H9 (cell line): ENCODE measurements around the gene TMEM255A. TPM values are rescaled to one million over a fixed set of nuclear protein-coding genes. Genes with fewer than 3 reads are reported as not detected.

Experiments
- DNase-seq: peaks from one replicate; pipeline ENCODE4 v3.0.0-alpha.2; 2017
- H2AFZ ChIP-seq: one replicate; pipeline ENCODE4 v1.6.1; 2013; ENCODE audit warnings: mild to moderate bottlenecking, low read length, control low read depth, moderate library complexity
- H2AK5ac ChIP-seq: 2 replicates; pipeline ENCODE4 v1.6.1; 2013; ENCODE audit warnings: low read length, control low read depth, mixed read lengths; ENCODE audit not compliant: insufficient read length
- H2BK120ac ChIP-seq: one replicate; pipeline ENCODE4 v1.6.1; 2013; ENCODE audit warnings: low read depth, mild to moderate bottlenecking, low read length, control low read depth, inconsistent platforms; ENCODE audit not compliant: poor library complexity, severe bottlenecking
- H2BK12ac ChIP-seq: 2 replicates; pipeline ENCODE4 v1.6.1; 2013; ENCODE audit warnings: low read length, control low read depth, mixed read lengths, low read depth; ENCODE audit not compliant: insufficient read length
- H2BK15ac ChIP-seq: 2 replicates; pipeline ENCODE4 v1.6.1; 2013; ENCODE audit warnings: low read depth, low read length, control low read depth
- H2BK20ac ChIP-seq: one replicate; pipeline ENCODE4 v1.6.1; 2013; ENCODE audit warnings: low read depth, mild to moderate bottlenecking, low read length, control low read depth, inconsistent platforms; ENCODE audit not compliant: poor library complexity, severe bottlenecking
- H2BK5ac ChIP-seq: 2 replicates; pipeline ENCODE4 v1.6.1; 2013; ENCODE audit warnings: low read length, control low read depth, mixed read lengths; ENCODE audit not compliant: insufficient read length
- H3K14ac ChIP-seq: 2 replicates; pipeline ENCODE4 v1.6.1; 2013; ENCODE audit warnings: low read length, control low read depth; ENCODE audit not compliant: insufficient read depth
- H3K18ac ChIP-seq: 2 replicates; pipeline ENCODE4 v1.6.1; 2013; ENCODE audit warnings: low read depth, mild to moderate bottlenecking, mixed read lengths, low read length, control low read depth; ENCODE audit not compliant: insufficient read length
- H3K23ac ChIP-seq: 2 replicates; pipeline ENCODE4 v1.6.1; 2013; ENCODE audit warnings: low read length, control low read depth, mixed read lengths, low read depth; ENCODE audit not compliant: insufficient read length
- H3K23me2 ChIP-seq: 2 replicates; pipeline ENCODE4 v1.6.1; 2013; ENCODE audit warnings: low read depth, mild to moderate bottlenecking, mixed read lengths, low read length, control low read depth; ENCODE audit not compliant: insufficient read length, poor library complexity, severe bottlenecking
- H3K27ac ChIP-seq: 2 replicates; pipeline ENCODE4 v1.5.1; 2013; ENCODE audit warnings: low read length, control low read depth, mixed read lengths, low read depth; ENCODE audit not compliant: insufficient read length
- H3K27me3 ChIP-seq: 2 replicates; pipeline ENCODE4 v1.6.1; 2013; ENCODE audit warnings: low read length, control low read depth, inconsistent platforms; ENCODE audit not compliant: insufficient read depth
- H3K4ac ChIP-seq: 2 replicates; pipeline ENCODE4 v1.6.1; 2013; ENCODE audit warnings: low read depth, mild to moderate bottlenecking, control low read depth, inconsistent platforms, low read length, moderate library complexity
- H3K4me1 ChIP-seq: 2 replicates; pipeline ENCODE4 v1.6.1; 2013; ENCODE audit warnings: low read length, control low read depth, inconsistent platforms; ENCODE audit not compliant: insufficient read depth
- H3K4me2 ChIP-seq: 2 replicates; pipeline ENCODE4 v1.6.1; 2013; ENCODE audit warnings: low read length, control low read depth, mixed read lengths; ENCODE audit not compliant: insufficient read length, insufficient read depth
- H3K56ac ChIP-seq: 2 replicates; pipeline ENCODE4 v1.6.1; 2013; ENCODE audit warnings: low read depth, mild to moderate bottlenecking, mixed read lengths, low read length, control low read depth; ENCODE audit not compliant: insufficient read length
- H3K79me1 ChIP-seq: 2 replicates; pipeline ENCODE4 v1.6.1; 2013; ENCODE audit warnings: low read depth, mild to moderate bottlenecking, moderate library complexity, low read length, control low read depth, inconsistent platforms; ENCODE audit not compliant: insufficient read depth, poor library complexity, severe bottlenecking
- H3K79me2 ChIP-seq: 2 replicates; pipeline ENCODE4 v1.6.1; 2013; ENCODE audit warnings: low read length, control low read depth, inconsistent platforms; ENCODE audit not compliant: insufficient read depth
- H3K9ac ChIP-seq: 2 replicates; pipeline ENCODE4 v1.6.1; 2013; ENCODE audit warnings: low read length, control low read depth, mixed read lengths; ENCODE audit not compliant: insufficient read length; ENCODE audit errors: extremely low read depth
- H3K9me3 ChIP-seq: one replicate; pipeline ENCODE4 v1.6.1; 2013; ENCODE audit warnings: low read depth, low read length, inconsistent platforms; ENCODE audit not compliant: control insufficient read depth
- H3T11ph ChIP-seq: one replicate; pipeline ENCODE4 v1.6.1; 2013; ENCODE audit warnings: mild to moderate bottlenecking, low read length, control low read depth, inconsistent platforms
- H4K20me1 ChIP-seq: one replicate; pipeline ENCODE4 v1.6.1; 2013; ENCODE audit not compliant: control insufficient read depth, insufficient read length, insufficient read depth
- H4K5ac ChIP-seq: 2 replicates; pipeline ENCODE4 v1.6.1; 2013; ENCODE audit warnings: low read depth, mild to moderate bottlenecking, mixed read lengths, low read length, control low read depth; ENCODE audit not compliant: insufficient read length
- H4K8ac ChIP-seq: replicated peaks from 2 replicates; pipeline ENCODE4 v1.6.1; 2013; ENCODE audit warnings: low read length, control low read depth, mixed read lengths, low read depth; ENCODE audit not compliant: insufficient read length
- H4K91ac ChIP-seq: 2 replicates; pipeline ENCODE4 v1.6.1; 2013; ENCODE audit warnings: low read depth, mild to moderate bottlenecking, moderate library complexity, mixed read lengths, low read length, control low read depth; ENCODE audit not compliant: insufficient read length
- H3K27ac Mint-ChIP-seq, 3 experiments: 2 replicates in 2 of 3; 3 replicates in 1 of 3; pipeline ENCODE4 v1.8.0; 2020 to 2021; ENCODE audit warnings: mixed read lengths in 3 of 3, mild to moderate bottlenecking in 1 of 3, moderate library complexity in 1 of 3
- H3K27me3 Mint-ChIP-seq: 2 replicates; pipeline ENCODE4 v1.8.0; 2021; ENCODE audit warnings: low read depth, mild to moderate bottlenecking, moderate library complexity, mixed read lengths
- H3K36me3 Mint-ChIP-seq, 3 experiments: 2 replicates in 2 of 3; 3 replicates in 1 of 3; pipeline ENCODE4 v1.8.0; 2020 to 2021; ENCODE audit warnings: low read depth in 3 of 3, mixed read lengths in 3 of 3; ENCODE audit not compliant: insufficient read depth in 1 of 3
- H3K4me1 Mint-ChIP-seq, 2 experiments: 2 replicates each; pipeline ENCODE4 v1.8.0; 2020; ENCODE audit warnings: mixed read lengths in 2 of 2
- H3K4me3 Mint-ChIP-seq, 2 experiments: 2 replicates in 1 of 2; 3 replicates in 1 of 2; pipeline ENCODE4 v1.8.0; 2020 to 2021; ENCODE audit warnings: mild to moderate bottlenecking in 2 of 2, mixed read lengths in 2 of 2, moderate library complexity in 1 of 2
- H3K9me3 Mint-ChIP-seq, 2 experiments: 2 replicates in 1 of 2; 3 replicates in 1 of 2; pipeline ENCODE4 v1.8.0; 2020; ENCODE audit warnings: mild to moderate bottlenecking in 2 of 2, mixed read lengths in 2 of 2, moderate library complexity in 1 of 2
- CTCF ChIP-seq: fragments of 200-600 bp; sonication (generic); conservative IDR thresholded peaks from 3 replicates; pipeline ENCODE4 v1.8.0; 2021; ENCODE audit warnings: antibody characterized with exemption, mild to moderate bottlenecking
- WGBS: extraction: QIAGEN DNeasy Blood & Tissue Kit; methylation state at CpG from one replicate; pipeline ENCODE4 v1.1.7; 2013; ENCODE audit warnings: missing lambda C conversion rate, low lambda C conversion rate, mixed read lengths; ENCODE audit not compliant: insufficient read length; ENCODE audit errors: extremely low coverage; 5-methylcytosine and 5-hydroxymethylcytosine counted together
- total RNA-seq: library from RNA; stranded (reverse); gene quantifications from 2 replicates; pipeline ENCODE4 v1.2.1, GENCODE V29; 2021

TMEM255A gene
- total RNA-seq, 1 experiment from 2014 or later, result 0.77 TPM

- no CpG with 5 or more reads among the region's 1 CpG for WGBS
- Histone ChIP-seq H3K27ac (no peak overlapping the region), H3K23ac (no peak overlapping the region), H3K56ac (no peak overlapping the region), H2BK20ac (no peak overlapping the region), H3K4me1 (no peaks in the 10 kb centered on the region), H2BK15ac (no peak overlapping the region), H2BK120ac (no peak overlapping the region), H2AK5ac (no peak overlapping the region), H2BK5ac (no peak overlapping the region), H4K20me1 (no peaks in the 10 kb centered on the region), H4K8ac (no peak overlapping the region), H3K9me3 (peaks cover 66% of the 10 kb centered on the region), H3K27me3 (no peaks in the 10 kb centered on the region; the same call in 1 of the 2 replicates), H3K79me2 (no peaks in the 10 kb centered on the region), H3T11ph (no peak overlapping the region), H4K5ac (no peak overlapping the region), H3K4me2 (no peak overlapping the region), H3K23me2 (no peaks in the 10 kb centered on the region), H2AFZ (no peak overlapping the region), H4K91ac (no peak overlapping the region), H3K18ac (no peak overlapping the region), H2BK12ac (no peak overlapping the region), H3K79me1 (no peaks in the 10 kb centered on the region), H3K9ac (no peak overlapping the region), H3K4ac (no peak overlapping the region), H3K14ac (no peak overlapping the region)
- no peak overlapping the region for H3K4me3 Mint-ChIP-seq
- no peak overlapping the region for H3K27ac Mint-ChIP-seq
- TF ChIP-seq CTCF, result no peak
- peaks cover 17% of the 10 kb centered on the region for H3K27me3 Mint-ChIP-seq
- peaks cover 51 to 54% of the 10 kb centered on the region in 2 experiments for H3K9me3 Mint-ChIP-seq
- peaks cover 0 to 2% (median 0%) of the 10 kb centered on the region in 3 experiments; a peak in 2 of 7 replicates for H3K36me3 Mint-ChIP-seq
- DNase-seq, result no peak
- peaks cover 0 to 6% of the 10 kb centered on the region in 2 experiments; a peak in 1 of 4 replicates for H3K4me1 Mint-ChIP-seq
These were observed 28.6 kb downstream of the TMEM255A start for GRCh38 chrX:120282697-120283096.
